Ovary (tissue), 3 donors: ENCODE results near the gene IDI1.
"Not testable (repeated sequence)": the region's sequence is repeated elsewhere in the genome, so short reads cannot be mapped to it uniquely, and the experiment has no call there.

Experiments
- CTCF ChIP-seq, 3 donors: fragments of 450-650 bp in 2 of 3; fragments of 200-600 bp in 1 of 3; IDR thresholded peaks; one replicate each; pipeline versions ENCODE4 v1.5.1 to v1.8.0; 2016 to 2022; ENCODE audit warnings: antibody characterized with exemption in 3 of 3, mild to moderate bottlenecking in 1 of 3
- POLR2A ChIP-seq: fragments of 450-650 bp; IDR thresholded peaks from one replicate; pipeline ENCODE4 v1.6.1; 2017; ENCODE audit warnings: antibody characterized with exemption, mild to moderate bottlenecking, moderate library complexity
- donor health status: DM: no; HTN: no; CAD: no.

DNA sequence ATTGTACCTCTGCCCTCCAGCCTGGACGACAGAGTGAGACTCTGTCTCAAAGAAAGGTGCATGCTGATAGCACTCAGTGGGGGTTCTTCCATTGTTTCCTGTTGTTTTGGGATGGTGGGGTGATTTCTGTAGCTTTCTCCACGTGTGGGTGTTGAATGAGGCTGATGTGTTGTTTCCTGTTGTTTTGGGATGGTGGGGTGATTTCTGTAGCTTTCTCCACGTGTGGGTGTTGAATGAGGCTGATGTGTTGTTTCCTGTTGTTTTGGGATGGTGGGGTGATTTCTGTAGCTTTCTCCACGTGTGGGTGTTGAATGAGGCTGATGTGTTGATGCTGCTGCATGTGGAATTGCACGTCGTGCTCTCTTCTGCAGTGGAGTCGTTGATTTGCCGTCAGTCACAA is 39.0 kb downstream of the IDI1 start:
- not testable (repeated sequence) for TF ChIP-seq CTCF (IDR thresholded peaks at IDR 0.05); POLR2A
